Measurements from ENCODE around the gene MYB.

The MYB gene

DNA sequence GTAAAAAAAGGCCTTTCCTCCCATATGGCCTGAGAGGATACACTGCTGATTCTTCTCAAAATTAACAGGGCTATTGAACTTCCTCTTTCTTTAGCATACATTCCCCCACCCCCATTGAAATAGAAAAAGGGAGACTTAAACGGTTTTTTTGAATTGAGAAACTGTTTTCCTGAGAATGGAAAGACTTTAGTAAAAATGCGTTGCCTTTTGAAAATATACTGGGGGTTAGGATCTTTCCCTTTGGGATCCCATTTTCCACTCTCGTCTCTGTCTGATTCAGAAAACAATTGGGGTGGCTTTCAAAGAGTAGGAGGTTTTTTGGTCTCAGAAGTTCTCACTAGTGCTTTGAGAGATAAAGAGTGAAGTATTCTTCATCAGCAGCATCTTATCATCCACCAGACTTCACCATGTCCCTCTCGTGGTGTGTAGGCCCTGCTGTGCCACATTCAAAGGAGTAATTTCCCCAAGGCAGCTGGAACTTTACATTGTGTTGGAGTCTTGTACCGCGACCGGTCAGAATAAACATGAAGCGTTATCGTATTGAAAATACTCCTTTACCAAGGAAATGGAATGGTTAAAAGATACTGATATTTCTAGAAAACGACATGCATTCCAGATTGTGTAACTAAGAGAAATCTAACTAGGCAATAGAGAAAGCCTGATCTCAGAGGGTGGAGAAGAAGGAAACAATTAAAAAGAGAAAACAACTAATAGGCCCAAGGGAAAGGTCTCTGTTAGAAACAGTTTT, 10.6 kb downstream of the MYB start:
- DNase-seq = no peak

- DNase-seq = no peak
Measured at GRCh38 chr6:135192256-135193174, 11.4 kb downstream of the MYB start.

DNA sequence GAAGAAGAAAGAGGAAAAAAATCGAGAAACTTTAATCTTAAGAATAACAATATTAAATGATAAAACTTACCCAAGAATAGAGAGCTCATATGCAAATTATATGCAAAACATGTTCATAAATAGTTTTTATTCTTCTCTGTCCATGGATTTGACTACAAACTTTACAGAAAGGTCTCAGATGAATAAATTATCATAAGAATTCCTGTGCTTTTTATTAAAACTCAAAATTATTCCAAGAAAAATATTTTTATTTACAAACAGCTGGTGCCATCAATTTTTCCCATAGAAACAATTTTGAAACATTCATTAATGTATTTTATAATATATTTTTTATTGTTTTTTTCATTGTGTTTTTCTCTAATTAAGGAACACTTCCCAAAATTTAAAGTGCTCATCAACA, 12.1 kb downstream of the MYB start:
- DNase-seq = no peak

GRCh38 chr6:135195041-135195440, 13.9 kb downstream of the MYB start:
- DNase-seq = no peak

GRCh38 chr6:135195522-135195921, 14.4 kb downstream of the MYB start:
- DNase-seq = no peak

DNA sequence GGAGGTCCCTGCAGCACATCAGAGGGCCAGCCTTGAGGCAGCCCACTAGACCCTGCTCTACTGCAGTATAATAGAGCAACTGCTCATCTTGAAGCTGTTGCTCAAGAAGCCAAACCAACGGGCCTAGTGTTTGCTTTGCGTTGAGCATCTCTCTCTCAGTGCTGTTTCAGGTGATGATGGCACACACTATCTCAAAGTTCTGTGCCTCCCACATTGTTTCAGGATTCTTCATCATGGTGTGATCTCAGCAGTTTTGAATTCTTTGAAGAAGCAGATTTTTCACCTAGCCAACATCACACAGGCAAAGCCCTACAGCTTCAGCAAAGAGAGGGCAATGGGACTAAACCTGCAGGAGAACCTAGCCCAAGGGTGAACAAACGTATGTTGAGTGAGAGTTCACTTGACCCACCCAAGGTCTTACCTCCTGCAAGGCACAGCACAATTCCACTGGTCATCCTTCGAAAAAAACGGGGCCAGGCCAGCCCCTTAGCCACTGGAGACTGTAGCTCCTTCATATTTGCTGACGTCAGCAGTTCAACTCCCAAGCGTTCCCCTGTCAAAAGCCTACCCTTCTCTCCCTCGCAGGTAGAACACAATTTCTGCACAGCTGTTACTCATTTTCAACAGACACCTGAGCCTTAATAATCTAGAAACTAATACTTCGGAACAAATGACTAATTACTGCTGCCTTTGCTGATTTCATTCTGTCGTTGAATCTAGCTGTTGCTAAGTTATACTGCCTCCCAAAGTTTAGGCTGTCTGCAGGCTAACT, 15.8 kb downstream of the MYB start:
- no peak for DNase-seq

- DNase-seq = no peak
Measured at GRCh38 chr6:135202836-135203235, 21.7 kb downstream of the MYB start.

- DNase-seq = no peak
Measured at GRCh38 chr6:135204951-135205350, 23.8 kb downstream of the MYB start.

DNA sequence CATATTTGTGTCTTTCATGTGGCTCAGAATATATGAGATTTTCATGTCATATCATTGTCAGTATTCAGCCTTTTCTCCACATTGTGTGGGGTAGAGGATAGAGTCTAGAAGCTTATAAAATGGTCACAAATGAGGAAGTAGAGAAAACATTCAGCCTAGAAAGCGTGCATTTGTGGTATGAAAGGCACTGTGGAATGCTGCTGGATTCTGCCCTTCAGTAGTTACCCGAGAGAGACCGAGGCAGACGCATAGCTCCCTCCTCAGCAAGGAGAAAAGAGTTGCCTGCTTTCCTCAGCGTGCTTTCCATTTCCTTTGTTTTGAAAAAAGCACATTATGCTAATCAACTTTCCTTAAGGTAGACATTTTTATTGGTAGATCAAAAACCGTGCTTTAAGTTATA, 28.7 kb downstream of the MYB start:
- no peak for DNase-seq

- no peak for DNase-seq
Measured at GRCh38 chr6:135210632-135211305, 29.7 kb downstream of the MYB start.

GRCh38 chr6:135211306-135211702, 30.2 kb downstream of the MYB start:
- DNase-seq = no peak

DNA sequence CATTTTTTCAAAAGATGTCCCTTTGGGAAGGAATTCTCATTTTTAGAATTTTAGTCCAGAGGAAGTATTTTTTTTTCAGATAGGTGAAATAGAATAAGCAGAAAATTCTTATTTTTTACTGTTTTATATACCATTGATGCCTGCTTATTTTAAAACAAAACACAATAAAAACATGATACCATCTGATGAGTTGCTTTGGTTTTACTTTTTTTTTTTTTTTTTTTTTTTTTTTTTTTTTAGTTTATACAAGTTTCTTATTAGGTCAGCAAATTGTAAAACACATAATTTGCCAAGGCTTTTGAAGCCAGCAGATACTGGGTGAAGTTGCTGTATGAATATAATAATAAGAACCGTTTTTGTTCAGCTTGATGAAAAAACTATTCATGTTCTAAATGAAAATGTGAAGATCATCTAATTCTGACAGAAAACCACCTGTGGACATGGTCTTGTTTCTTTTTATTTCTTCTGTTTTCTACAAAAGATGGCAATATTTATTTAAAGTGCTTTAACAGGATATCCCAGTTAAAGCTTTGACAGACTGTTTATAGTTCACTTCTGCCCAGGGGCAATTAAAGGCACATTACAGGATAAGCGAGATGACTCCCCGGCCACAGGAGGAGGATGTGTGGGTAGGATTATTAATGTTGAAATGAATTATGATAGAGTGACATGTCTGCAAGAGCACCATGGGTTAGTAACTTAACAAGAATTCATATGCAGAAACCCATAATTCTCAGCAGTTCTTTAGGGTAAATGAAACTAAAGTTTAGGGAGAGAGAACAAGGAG, 31.1 kb downstream of the MYB start:
- no peak for DNase-seq

- DNase-seq = no peak
Measured at GRCh38 chr6:135212935-135213334, 31.8 kb downstream of the MYB start.

DNA sequence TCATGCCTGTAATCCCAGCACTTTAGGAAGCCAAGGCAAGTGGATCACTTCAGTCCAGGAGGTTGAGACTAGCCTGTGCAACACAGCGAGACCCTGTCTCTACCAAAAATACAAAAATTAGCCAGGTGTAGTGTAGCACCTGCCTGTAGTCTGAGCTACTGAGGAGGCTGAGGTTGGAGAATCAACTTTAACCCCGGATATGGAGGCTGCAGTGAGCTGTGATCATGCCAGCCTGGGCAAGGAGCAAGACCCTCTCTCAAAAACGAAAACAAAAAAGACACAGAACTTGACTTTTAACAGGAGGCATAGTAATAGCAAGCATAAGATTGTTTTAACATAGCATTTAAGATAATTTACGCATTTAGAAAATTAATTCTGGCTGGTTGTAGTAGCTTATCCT, 32.5 kb downstream of the MYB start:
- DNase-seq = no peak

- DNase-seq = no peak
Measured at GRCh38 chr6:135215160-135215559, 34.1 kb downstream of the MYB start.

- no peak for DNase-seq
Measured at GRCh38 chr6:135215563-135215962, 34.5 kb downstream of the MYB start.

- DNase-seq = no peak
Measured at GRCh38 chr6:135217663-135218062, 36.6 kb downstream of the MYB start.

GRCh38 chr6:135219346-135219745, 38.2 kb downstream of the MYB start:
- no peak for DNase-seq

DNA sequence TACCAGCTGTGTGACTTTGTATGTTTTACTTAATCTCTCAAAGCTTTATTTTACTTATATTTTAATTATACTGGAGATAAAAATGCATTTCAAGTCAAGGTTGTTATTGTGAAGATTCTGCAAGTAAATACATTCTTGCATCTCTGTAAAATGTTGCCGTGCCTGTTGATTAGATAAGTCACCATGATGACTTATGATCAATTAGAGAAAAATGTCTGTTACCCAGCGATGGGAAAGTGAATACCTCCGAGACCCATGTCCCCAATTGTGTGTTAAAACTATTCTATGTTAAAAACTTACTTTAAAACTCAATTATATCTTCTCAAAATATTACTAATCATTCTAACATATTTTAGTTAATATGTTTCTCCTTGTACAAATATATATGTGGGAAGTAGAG, 39.9 kb downstream of the MYB start:
- no peak for DNase-seq

DNA sequence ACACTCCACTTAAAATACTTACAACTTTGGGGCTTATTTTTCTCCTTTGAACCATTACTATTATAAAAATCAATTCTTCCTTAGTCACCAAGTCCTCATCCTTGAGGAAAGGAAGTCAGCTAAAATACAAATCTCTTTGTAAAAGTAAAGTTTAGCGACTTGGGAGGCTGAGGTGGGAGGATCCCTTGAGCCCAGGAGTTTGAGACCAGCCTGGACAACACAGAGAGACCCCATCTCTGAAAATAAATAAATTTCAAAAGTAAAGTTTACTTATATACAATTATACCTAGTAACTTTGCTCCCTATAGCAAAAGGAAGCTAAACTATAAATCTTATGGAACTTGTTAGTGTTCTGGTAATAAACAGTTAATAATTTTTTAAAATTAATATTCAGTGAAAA, 40.4 kb downstream of the MYB start:
- DNase-seq = no peak

GRCh38 chr6:135222623-135223022, 41.5 kb downstream of the MYB start:
- no peak for DNase-seq

GRCh38 chr6:135224037-135224647, 43.0 kb downstream of the MYB start:
- DNase-seq = no peak
